OCI-LY7 (cell line): ENCODE results near the gene MATCAP1.

ENCODE experiments used
- EZH2phosphoT487 ChIP-seq: fragments of 200-600 bp; sonication (generic); IDR thresholded peaks from 2 replicates; pipeline ENCODE4 v1.6.1; 2018; ENCODE audit warnings: low read depth, borderline replicate concordance, mild to moderate bottlenecking, mixed run types, antibody characterized with exemption, low read length, moderate library complexity, mixed read lengths
- TF ChIP-seq, protein P1 (sequence below): fragments of 200-600 bp; sonication (generic); conservative IDR thresholded peaks from 2 replicates; pipeline ENCODE4 v1.5.1; 2014; ENCODE audit warnings: mild to moderate bottlenecking, antibody characterized with exemption, low read length, moderate library complexity, mixed read lengths

DNA sequence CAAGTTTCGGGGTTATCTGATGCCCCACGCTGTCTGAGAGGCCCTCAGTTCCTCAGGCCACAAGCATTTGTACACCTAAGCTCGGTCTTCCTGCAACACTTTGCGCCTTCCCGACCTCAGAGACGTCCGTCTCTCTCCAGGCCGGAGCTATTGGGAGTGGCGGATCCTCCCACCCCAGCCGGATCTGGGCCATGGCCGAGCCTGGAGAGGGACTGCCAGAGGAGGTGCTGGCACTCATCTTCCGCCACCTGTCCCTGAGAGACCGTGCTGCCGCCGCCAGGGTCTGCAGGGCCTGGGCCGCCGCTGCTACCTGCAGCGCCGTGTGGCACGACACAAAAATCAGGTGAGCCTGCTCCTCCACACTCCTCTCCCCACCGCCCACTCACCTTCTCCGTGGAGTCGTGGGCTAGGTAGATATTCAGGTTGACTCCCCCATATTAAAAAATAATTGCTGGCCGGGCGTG is 22.1 kb downstream of the MATCAP1 start:
- TF ChIP-seq, protein P1, sequence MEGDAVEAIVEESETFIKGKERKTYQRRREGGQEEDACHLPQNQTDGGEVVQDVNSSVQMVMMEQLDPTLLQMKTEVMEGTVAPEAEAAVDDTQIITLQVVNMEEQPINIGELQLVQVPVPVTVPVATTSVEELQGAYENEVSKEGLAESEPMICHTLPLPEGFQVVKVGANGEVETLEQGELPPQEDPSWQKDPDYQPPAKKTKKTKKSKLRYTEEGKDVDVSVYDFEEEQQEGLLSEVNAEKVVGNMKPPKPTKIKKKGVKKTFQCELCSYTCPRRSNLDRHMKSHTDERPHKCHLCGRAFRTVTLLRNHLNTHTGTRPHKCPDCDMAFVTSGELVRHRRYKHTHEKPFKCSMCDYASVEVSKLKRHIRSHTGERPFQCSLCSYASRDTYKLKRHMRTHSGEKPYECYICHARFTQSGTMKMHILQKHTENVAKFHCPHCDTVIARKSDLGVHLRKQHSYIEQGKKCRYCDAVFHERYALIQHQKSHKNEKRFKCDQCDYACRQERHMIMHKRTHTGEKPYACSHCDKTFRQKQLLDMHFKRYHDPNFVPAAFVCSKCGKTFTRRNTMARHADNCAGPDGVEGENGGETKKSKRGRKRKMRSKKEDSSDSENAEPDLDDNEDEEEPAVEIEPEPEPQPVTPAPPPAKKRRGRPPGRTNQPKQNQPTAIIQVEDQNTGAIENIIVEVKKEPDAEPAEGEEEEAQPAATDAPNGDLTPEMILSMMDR: no peak
- TF ChIP-seq EZH2phosphoT487: no peak
